Esophagus muscularis mucosa (tissue), 4 donors: Measurements from ENCODE around the gene CARNS1.

Experiments used
- CTCF ChIP-seq, 3 experiments: fragments of 200-600 bp in 2 of 3; fragments of 450-650 bp in 1 of 3; sonication (generic) in 2 of 3; IDR thresholded peaks; one replicate each; pipeline ENCODE4 v1.5.1; 2017 to 2019; ENCODE audit warnings: antibody characterized with exemption in 3 of 3, mild to moderate bottlenecking in 2 of 3, moderate library complexity in 1 of 3
- EP300 ChIP-seq: sonication (generic); formaldehyde crosslinking; IDR thresholded peaks from one replicate; pipeline ENCODE4 v1.6.1; 2017; ENCODE audit warnings: antibody characterized with exemption
- POLR2AphosphoS5 ChIP-seq, 2 donors: sonication (generic); formaldehyde crosslinking; IDR thresholded peaks; one replicate each; pipeline ENCODE4 v1.6.1; 2017; ENCODE audit warnings: antibody characterized with exemption in 2 of 2

- TF ChIP-seq CTCF (IDR thresholded peaks at IDR 0.05) (no peak), POLR2AphosphoS5 (IDR thresholded peaks at IDR 0.05) (no peak), EP300 (no peak)
Measured at GRCh38 chr11:67369275-67369674, 46.2 kb upstream of the CARNS1 start.
